Measurements from ENCODE around the gene MXRA7. TPM values are rescaled to one million over a fixed set of nuclear protein-coding genes. Genes with fewer than 3 reads are reported as not detected.

Gene MXRA7
- polyA plus RNA-seq, 3 donors, result 47.6 to 192 (median 176) TPM

GRCh38 chr17:76670020-76670717, 40.6 kb downstream of the MXRA7 start:
- 69 to 88% (median 85%) methylated on average over 9 of the region's 9 CpGs for WGBS, 3 donors
- H3K27ac ChIP-seq (ENCODE audit: low read depth, low read length), result no peak overlapping the region

GRCh38 chr17:76667786-76668453, 42.8 kb downstream of the MXRA7 start:
- no peak overlapping the region for H3K27ac ChIP-seq (ENCODE audit: low read depth, low read length)
- 73 to 82% (median 76%) methylated on average over 14 of the region's 14 CpGs for WGBS, 3 donors

DNA sequence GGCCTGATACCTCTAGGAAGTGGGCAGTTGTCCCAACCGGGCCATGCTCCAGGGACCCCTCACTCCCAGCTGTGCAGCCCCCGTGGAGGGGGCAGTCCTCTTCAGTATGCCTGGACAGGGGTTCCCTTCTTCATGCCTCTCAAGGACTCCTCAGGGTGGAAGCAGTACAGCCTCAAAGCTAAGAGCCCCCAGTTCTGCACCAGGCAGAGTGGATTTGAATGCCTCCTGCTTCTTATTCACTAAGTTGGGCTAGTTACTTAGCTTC, 43.3 kb downstream of the MXRA7 start:
- H3K27ac ChIP-seq (ENCODE audit: low read depth, low read length), result no peak overlapping the region
- WGBS, 3 donors, result 50 to 67% (median 57%) methylated on average over 2 of the region's 2 CpGs

GRCh38 chr17:76660656-76661042, 50.1 kb downstream of the MXRA7 start:
- H3K27ac ChIP-seq (ENCODE audit: low read depth, low read length), result no peak overlapping the region
- 47 to 59% (median 49%) methylated on average over 3 of the region's 3 CpGs for WGBS, 3 donors

DNA sequence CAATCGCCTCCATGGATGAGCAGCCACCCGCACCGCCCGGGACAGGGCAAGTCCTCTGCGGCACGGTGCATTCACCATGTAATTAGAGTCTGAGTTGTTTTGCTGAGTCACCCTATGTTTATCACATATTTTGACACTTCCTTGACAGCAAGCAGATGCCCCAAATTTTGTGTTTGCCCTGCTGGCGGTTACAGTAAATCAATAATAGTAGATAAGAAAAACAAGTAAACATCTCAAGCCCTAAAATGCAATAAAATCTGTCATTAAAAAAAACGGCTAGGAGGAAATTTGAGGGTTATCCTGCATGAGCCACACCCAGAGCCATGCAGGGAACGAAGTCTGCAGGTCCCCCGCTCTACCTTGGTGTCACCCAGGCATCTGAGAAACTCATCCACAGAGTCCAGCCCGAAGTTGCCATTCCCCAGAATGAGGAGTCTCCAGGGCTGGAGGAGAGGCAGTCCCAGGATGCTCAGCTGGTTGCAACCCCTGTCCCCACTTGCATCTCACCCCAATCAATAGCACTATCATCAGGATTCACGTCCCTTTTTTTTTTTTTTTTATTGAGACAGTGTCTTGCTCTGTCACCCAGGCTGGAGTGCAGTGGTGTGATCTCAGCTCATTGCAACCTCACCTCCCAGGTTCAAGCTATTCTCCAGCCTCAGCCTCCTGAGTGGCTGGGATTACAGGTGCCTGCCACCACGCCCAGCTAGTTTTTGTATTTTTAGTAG, 50.7 kb downstream of the MXRA7 start:
- 27 to 35% (median 33%) methylated on average over 13 of the region's 13 CpGs for WGBS, 3 donors
- H3K27ac ChIP-seq (ENCODE audit: low read depth, low read length), result no peak overlapping the region

DNA sequence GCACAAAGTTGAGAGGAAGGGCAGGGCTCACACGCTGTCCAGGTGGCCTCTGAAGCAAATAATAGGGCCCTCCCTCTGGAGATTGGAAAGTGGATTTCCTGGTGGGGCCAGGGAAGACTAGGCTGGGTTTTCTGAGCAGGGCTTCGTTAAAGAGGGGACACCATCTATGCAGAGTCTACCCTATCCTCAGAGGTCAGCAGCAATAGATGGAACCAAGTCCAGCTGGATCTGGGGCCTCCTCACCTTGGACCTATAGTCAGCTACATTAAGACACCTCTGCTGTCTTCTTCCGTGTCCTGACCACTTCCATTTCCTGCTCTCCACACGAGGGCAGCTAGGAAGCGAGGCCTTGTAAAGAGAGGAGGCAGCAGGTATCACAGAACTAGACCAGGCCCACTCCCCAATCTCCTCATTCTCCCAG, 52.5 kb downstream of the MXRA7 start:
- H3K27ac ChIP-seq (ENCODE audit: low read depth, low read length), result no peak overlapping the region
- 55 to 82% (median 60%) methylated on average over 5 of the region's 5 CpGs for WGBS, 3 donors

GRCh38 chr17:76657505-76658241, 53.1 kb downstream of the MXRA7 start:
- H3K27ac ChIP-seq (ENCODE audit: low read depth, low read length), result no peak overlapping the region
- WGBS, 3 donors, result 85 to 88% (median 88%) methylated on average over 8 of the region's 8 CpGs

GRCh38 chr17:76654408-76654807, 56.4 kb downstream of the MXRA7 start:
- 91 to 100% (median 97%) methylated on average over 1 of the region's 1 CpG for WGBS, 3 donors
- no peak overlapping the region for H3K27ac ChIP-seq (ENCODE audit: low read depth, low read length)

DNA sequence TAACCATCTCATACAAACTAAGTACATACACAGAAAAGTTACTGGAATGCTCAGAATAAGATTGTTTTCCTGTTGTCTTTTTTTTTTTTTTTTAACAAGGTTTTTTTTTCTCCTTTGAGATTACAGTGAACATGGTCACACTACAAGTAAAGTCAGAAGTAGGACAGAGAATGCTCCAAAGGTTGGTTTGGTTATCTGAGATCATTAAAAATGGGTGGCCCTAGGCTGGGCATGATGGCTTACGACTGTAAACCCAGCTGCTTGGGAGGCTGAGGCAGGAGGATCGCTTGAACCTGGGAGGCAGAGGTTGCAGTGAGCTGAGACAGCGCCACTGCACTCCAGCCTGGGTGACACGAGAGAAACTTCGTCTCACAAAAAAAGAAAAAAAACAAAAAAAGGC, 60.3 kb downstream of the MXRA7 start:
- WGBS, 3 donors, result 91 to 93% (median 92%) methylated on average over 5 of the region's 5 CpGs
- H3K27ac ChIP-seq (ENCODE audit: low read depth, low read length), result no peak overlapping the region

DNA sequence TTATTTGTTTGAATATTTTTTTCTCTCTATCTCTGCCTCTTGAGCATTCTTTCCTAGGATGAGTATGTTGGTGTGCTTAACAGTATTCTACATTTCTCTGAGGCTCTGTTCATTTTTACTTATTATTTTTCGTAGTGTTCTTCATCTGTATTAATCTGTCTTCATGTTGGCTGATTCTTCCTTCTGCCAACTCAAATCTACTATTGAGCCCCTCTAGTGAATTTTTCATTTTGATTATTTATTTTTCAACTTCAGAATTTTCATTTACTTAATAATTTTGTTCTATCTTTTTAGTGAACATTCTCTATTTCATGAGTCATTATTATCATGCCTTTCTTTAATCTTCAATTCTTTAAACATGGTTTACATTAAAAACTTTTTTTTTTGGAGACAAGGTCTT, 64.1 kb downstream of the MXRA7 start:
- no peak overlapping the region for H3K27ac ChIP-seq (ENCODE audit: low read depth, low read length)
- WGBS, 3 donors, result 83 to 90% (median 88%) methylated on average over 1 of the region's 1 CpG

GRCh38 chr17:76645481-76645880, 65.3 kb downstream of the MXRA7 start:
- 55 to 90% (median 57%) methylated on average over 5 of the region's 5 CpGs for whole genome bisulfite sequencing, 3 donors
- H3K27ac ChIP-seq (ENCODE audit: low read depth, low read length), result no peak overlapping the region

DNA sequence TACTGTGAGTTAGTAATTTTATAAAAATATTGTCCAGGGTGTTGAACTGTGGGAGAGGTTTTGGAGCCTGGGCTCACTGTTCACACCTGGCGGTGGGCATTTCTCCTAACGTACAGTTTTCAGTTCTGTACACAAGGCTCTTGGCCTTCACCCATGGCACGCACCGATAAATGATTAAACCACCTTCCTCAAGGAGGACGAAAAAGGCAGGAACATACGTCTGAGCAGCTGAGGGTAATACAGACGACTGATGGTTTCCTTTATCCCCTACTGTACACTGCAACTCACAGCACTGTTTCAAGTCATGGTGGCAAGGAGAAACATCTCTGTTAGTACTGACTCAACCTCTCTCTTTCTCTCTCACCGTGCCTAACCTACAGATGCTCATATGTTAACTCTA, 65.8 kb downstream of the MXRA7 start:
- WGBS, 3 donors, result 28 to 88% (median 80%) methylated on average over 8 of the region's 8 CpGs
- H3K27ac ChIP-seq (ENCODE audit: low read depth, low read length), result no peak overlapping the region

DNA sequence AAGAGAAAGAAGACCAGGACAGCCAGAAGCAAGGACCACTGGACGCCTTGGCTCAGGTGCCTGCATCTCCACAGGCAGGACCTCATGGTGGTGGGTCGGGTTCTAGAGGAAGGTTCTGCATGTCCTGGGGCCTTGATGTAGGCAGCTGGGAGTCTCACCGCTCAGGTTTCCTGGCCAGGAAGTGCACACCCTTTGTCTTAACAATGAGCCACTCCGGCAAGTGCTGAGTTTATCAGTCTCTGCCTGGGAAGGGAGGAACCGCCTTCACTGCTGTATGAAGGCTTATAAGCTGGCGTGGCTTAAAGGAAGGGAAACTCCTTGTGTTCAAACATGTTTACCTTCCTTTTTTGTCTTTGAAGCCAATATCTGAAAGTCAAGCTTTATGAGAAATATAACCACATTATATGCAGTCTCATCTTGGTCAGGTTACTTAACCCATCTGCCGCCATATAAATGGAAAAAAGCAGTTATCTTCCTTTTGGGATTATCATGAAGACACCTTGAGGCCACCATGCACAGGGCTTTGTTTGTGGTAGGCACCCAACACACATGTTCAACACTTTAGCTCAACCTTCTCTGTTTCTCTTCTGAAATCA, 67.1 kb downstream of the MXRA7 start, which contains the start of gene ST6GALNAC1:
Gene ST6GALNAC1 (minus strand): TSS at position 205 of the 596 bp plus-strand sequence. CDS start 119 bp downstream, at position 86.
- 57 to 86% (median 60%) methylated on average over 7 of the region's 7 CpGs for WGBS, 3 donors
- no peak within 1 kb of the TSS for H3K27ac ChIP-seq (ENCODE audit: low read depth, low read length)

DNA sequence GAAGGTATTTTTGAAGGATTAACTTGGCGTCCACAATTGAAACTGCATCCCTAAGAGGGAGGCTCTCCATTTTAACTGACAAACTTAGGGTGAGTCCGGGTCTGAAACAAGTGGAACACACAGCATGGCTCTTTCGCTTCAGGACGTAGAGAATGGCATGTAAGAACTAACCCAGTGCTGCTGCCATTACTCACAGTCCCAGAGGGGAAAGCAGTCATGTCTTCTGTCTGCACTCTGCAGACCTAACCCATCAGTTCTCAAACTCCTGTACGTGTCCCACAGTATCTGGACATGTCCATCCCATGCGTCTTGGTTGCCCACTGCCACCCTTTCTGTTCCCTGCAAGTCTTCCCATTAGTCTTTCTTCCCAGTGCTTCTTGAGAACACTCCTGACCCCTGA, 67.8 kb downstream of the MXRA7 start:
- H3K27ac ChIP-seq (ENCODE audit: low read depth, low read length), result no peak overlapping the region
- 83 to 89% (median 86%) methylated on average over 6 of the region's 6 CpGs for WGBS, 3 donors

- WGBS, 3 donors, result 87 to 94% (median 94%) methylated on average over 5 of the region's 5 CpGs
- H3K27ac ChIP-seq (ENCODE audit: low read depth, low read length), result no peak overlapping the region
Observed at GRCh38 chr17:76642032-76642561, 68.7 kb downstream of the MXRA7 start.

DNA sequence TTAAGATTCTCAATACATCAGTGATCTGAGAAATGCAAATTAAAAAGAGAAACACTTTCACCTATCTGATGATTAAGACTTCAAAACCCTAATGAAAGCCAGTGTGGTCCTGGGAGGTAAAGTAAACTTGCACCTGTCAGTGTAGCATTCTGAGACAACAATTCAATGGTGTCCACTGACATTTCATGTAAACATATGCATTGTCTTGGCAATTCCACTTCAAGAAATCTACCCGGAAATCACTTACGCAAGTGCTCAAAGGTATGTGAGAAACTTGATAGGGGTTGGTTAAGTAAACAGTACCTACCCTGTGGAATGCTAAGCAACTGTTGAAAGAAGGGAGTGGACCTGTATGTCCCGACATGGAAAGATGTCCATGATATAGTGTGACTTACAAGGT, 69.3 kb downstream of the MXRA7 start:
- no peak overlapping the region for H3K27ac ChIP-seq (ENCODE audit: low read depth, low read length)
- 18 to 51% (median 38%) methylated on average over 3 of the region's 3 CpGs for WGBS, 3 donors

- WGBS, 3 donors, result 51 to 61% (median 60%) methylated on average over 6 of the region's 6 CpGs
- H3K27ac ChIP-seq (ENCODE audit: low read depth, low read length), result no peak overlapping the region
Observed at GRCh38 chr17:76640550-76641380, 70.0 kb downstream of the MXRA7 start.
